ENCODE measurements around the gene C1orf232. TPM values are rescaled to one million over a fixed set of nuclear protein-coding genes. Genes with fewer than 3 reads are reported as not detected.

Gene C1orf232
- total RNA-seq, 1 donor = not detected

GRCh38 chr1:26134466-26134865 is 34.3 kb downstream of the C1orf232 start:
- no peaks in the 10 kb centered on the region for H4K20me1 ChIP-seq (ENCODE audit: insufficient read depth, low read length)
- H2AFZ ChIP-seq (ENCODE audit: low read length) = no peak overlapping the region
- H3K9me3 ChIP-seq (ENCODE audit: low read depth, low read length) = no peaks in the 10 kb centered on the region
- no peak overlapping the region for H3K4me2 ChIP-seq (ENCODE audit: insufficient read depth, low read length)
- H3K79me2 ChIP-seq (ENCODE audit: insufficient read depth, low read length) = no peaks in the 10 kb centered on the region
- TF ChIP-seq CTCF (IDR thresholded peaks at IDR 0.05; ENCODE audit: extremely low read depth, low read depth, low read length) = no peak
- no peak overlapping the region for H3K4me3 ChIP-seq (ENCODE audit: insufficient read depth, low read length)
- no peaks in the 10 kb centered on the region for H3K27me3 ChIP-seq (ENCODE audit: insufficient read depth, low read length)
- no peaks in the 10 kb centered on the region for H3K36me3 ChIP-seq (ENCODE audit: insufficient read depth, low read length)
- no peaks in the 10 kb centered on the region for H3K4me1 ChIP-seq (ENCODE audit: insufficient read depth, low read length)
- no peak overlapping the region for H3K27ac ChIP-seq (ENCODE audit: low read depth, low read length)
- no peak for DNase-seq (ENCODE audit: insufficient read length, low spot score, missing footprints)

GRCh38 chr1:26132834-26133167 is 36.0 kb downstream of the C1orf232 start:
- H3K4me1 ChIP-seq (ENCODE audit: insufficient read depth, low read length) = no peaks in the 10 kb centered on the region
- no peak overlapping the region for H3K4me2 ChIP-seq (ENCODE audit: insufficient read depth, low read length)
- TF ChIP-seq CTCF (IDR thresholded peaks at IDR 0.05; ENCODE audit: extremely low read depth, low read depth, low read length) = no peak
- H3K27me3 ChIP-seq (ENCODE audit: insufficient read depth, low read length) = no peaks in the 10 kb centered on the region
- no peaks in the 10 kb centered on the region for H4K20me1 ChIP-seq (ENCODE audit: insufficient read depth, low read length)
- H3K4me3 ChIP-seq (ENCODE audit: insufficient read depth, low read length) = no peak overlapping the region
- no peak for DNase-seq (ENCODE audit: insufficient read length, low spot score, missing footprints)
- no peaks in the 10 kb centered on the region for H3K36me3 ChIP-seq (ENCODE audit: insufficient read depth, low read length)
- no peak overlapping the region for H2AFZ ChIP-seq (ENCODE audit: low read length)
- no peak overlapping the region for H3K27ac ChIP-seq (ENCODE audit: low read depth, low read length)
- H3K9me3 ChIP-seq (ENCODE audit: low read depth, low read length) = no peaks in the 10 kb centered on the region
- H3K79me2 ChIP-seq (ENCODE audit: insufficient read depth, low read length) = no peaks in the 10 kb centered on the region

GRCh38 chr1:26132128-26132833 is 36.5 kb downstream of the C1orf232 start:
- H3K79me2 ChIP-seq (ENCODE audit: insufficient read depth, low read length) = no peaks in the 10 kb centered on the region
- no peak for TF ChIP-seq CTCF (IDR thresholded peaks at IDR 0.05; ENCODE audit: extremely low read depth, low read depth, low read length)

GRCh38 chr1:26130695-26131094 is 38.1 kb downstream of the C1orf232 start:
- no peaks in the 10 kb centered on the region for H3K27me3 ChIP-seq (ENCODE audit: insufficient read depth, low read length)
- no peaks in the 10 kb centered on the region for H4K20me1 ChIP-seq (ENCODE audit: insufficient read depth, low read length)
- no peak for DNase-seq (ENCODE audit: insufficient read length, low spot score, missing footprints)
- H3K27ac ChIP-seq (ENCODE audit: low read depth, low read length) = no peak overlapping the region
- no peak for TF ChIP-seq CTCF (IDR thresholded peaks at IDR 0.05; ENCODE audit: extremely low read depth, low read depth, low read length)
- H3K4me2 ChIP-seq (ENCODE audit: insufficient read depth, low read length) = no peak overlapping the region
- H3K4me1 ChIP-seq (ENCODE audit: insufficient read depth, low read length) = peaks cover 18% of the 10 kb centered on the region
- H3K4me3 ChIP-seq (ENCODE audit: insufficient read depth, low read length) = no peak overlapping the region
- H3K36me3 ChIP-seq (ENCODE audit: insufficient read depth, low read length) = no peaks in the 10 kb centered on the region
- no peaks in the 10 kb centered on the region for H3K79me2 ChIP-seq (ENCODE audit: insufficient read depth, low read length)
- no peak overlapping the region for H2AFZ ChIP-seq (ENCODE audit: low read length)
- no peaks in the 10 kb centered on the region for H3K9me3 ChIP-seq (ENCODE audit: low read depth, low read length)

More at GRCh38 chr1:26132128-26132833, 36.5 kb downstream of the C1orf232 start:
- Histone ChIP-seq H2AFZ (ENCODE audit: low read length) (no peak overlapping the region), H3K36me3 (ENCODE audit: insufficient read depth, low read length) (no peaks in the 10 kb centered on the region), H3K4me1 (ENCODE audit: insufficient read depth, low read length) (peaks cover 4% of the 10 kb centered on the region), H3K4me3 (ENCODE audit: insufficient read depth, low read length) (no peak overlapping the region), H3K27ac (ENCODE audit: low read depth, low read length) (no peak overlapping the region), H3K9me3 (ENCODE audit: low read depth, low read length) (no peaks in the 10 kb centered on the region), H3K4me2 (ENCODE audit: insufficient read depth, low read length) (no peak overlapping the region), H3K27me3 (ENCODE audit: insufficient read depth, low read length) (no peaks in the 10 kb centered on the region), H4K20me1 (ENCODE audit: insufficient read depth, low read length) (no peaks in the 10 kb centered on the region)
- no peak for DNase-seq (ENCODE audit: insufficient read length, low spot score, missing footprints)
